ENCODE results near the gene GCDH.
A peak's percentile ranks its signal among the peaks of the same experiment; 100 is the strongest.

GCDH gene

GRCh38 chr19:12866416-12867119 is 24.4 kb upstream of the GCDH start:
- H3K4me3 ChIP-seq (ENCODE audit: control insufficient read depth, low read depth, low read length): no peak overlapping the region
- DNase-seq (ENCODE audit: low read depth): no peak
- no peak for TF ChIP-seq CTCF (conservative IDR thresholded peaks at IDR 0.05; ENCODE audit: control insufficient read depth, insufficient read depth, low read depth, low read length)

GRCh38 chr19:12867120-12868099 is 23.6 kb upstream of the GCDH start:
- peak overlapping the region; percentile 29 for H3K4me3 ChIP-seq (ENCODE audit: control insufficient read depth, low read depth, low read length)
- DNase-seq (ENCODE audit: low read depth): peak; percentile 45
- no peak for TF ChIP-seq CTCF (conservative IDR thresholded peaks at IDR 0.05; ENCODE audit: control insufficient read depth, insufficient read depth, low read depth, low read length)

- no peak for TF ChIP-seq CTCF (conservative IDR thresholded peaks at IDR 0.05; ENCODE audit: control insufficient read depth, insufficient read depth, low read depth, low read length)
- H3K4me3 ChIP-seq (ENCODE audit: control insufficient read depth, low read depth, low read length): no peak overlapping the region
- no peak for DNase-seq (ENCODE audit: low read depth)
These were observed 22.3 kb upstream of the GCDH start for GRCh38 chr19:12868540-12869112.

- H3K4me3 ChIP-seq (ENCODE audit: control insufficient read depth, low read depth, low read length): no peak overlapping the region
- TF ChIP-seq CTCF (conservative IDR thresholded peaks at IDR 0.05; ENCODE audit: control insufficient read depth, insufficient read depth, low read depth, low read length): no peak
- DNase-seq (ENCODE audit: low read depth): no peak
These were observed 19.3 kb upstream of the GCDH start for GRCh38 chr19:12871681-12872080.

- DNase-seq (ENCODE audit: low read depth): no peak
- no peak overlapping the region for H3K4me3 ChIP-seq (ENCODE audit: control insufficient read depth, low read depth, low read length)
- TF ChIP-seq CTCF (conservative IDR thresholded peaks at IDR 0.05; ENCODE audit: control insufficient read depth, insufficient read depth, low read depth, low read length): no peak
These were observed 18.7 kb upstream of the GCDH start for GRCh38 chr19:12872255-12872654.

GRCh38 chr19:12872941-12873890 is 17.7 kb upstream of the GCDH start:
- peak; percentile 61 for DNase-seq (ENCODE audit: low read depth)
- H3K4me3 ChIP-seq (ENCODE audit: control insufficient read depth, low read depth, low read length): no peak overlapping the region
- no peak for TF ChIP-seq CTCF (conservative IDR thresholded peaks at IDR 0.05; ENCODE audit: control insufficient read depth, insufficient read depth, low read depth, low read length)
